IPS-18c (cell line): ENCODE data around the gene NUDT7.

Source experiments
- H3K4me3 ChIP-seq: 2 replicates; pipeline ENCODE4 v1.7.0; 2013; ENCODE audit warnings: low read depth, mild to moderate bottlenecking, low read length, moderate library complexity; ENCODE audit not compliant: insufficient read depth
- H3K9me3 ChIP-seq: one replicate; pipeline ENCODE4 v1.6.1; 2013; ENCODE audit warnings: mild to moderate bottlenecking, low read length, moderate library complexity; ENCODE audit not compliant: control insufficient read depth, insufficient read depth

NUDT7 gene

DNA sequence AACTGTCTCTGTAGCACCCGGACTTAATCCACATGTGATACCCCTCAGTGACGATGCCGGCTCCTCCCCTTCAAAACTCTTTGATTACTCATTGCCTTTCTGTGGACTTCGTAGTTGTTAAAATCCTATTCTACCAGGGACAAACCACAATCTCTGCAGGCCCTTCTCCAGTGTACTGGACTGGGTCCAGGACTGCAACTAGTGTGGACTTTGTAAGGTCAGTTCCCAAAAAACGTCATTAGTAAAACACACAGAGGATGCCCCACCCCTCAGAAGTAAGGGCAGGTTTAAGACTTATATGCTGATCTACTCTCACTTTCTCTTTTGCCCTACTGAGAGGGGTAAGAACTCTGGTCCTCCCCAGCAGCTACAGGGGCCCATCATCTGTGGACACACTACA lies 10.5 kb upstream of the NUDT7 start:
- Histone ChIP-seq H3K4me3 (no peak overlapping the region), H3K9me3 (no peaks in the 10 kb centered on the region)

GRCh38 chr16:77715145-77715544 lies 7.2 kb upstream of the NUDT7 start:
- Histone ChIP-seq H3K9me3 (no peaks in the 10 kb centered on the region), H3K4me3 (no peak overlapping the region)

GRCh38 chr16:77721752-77722308 lies 484 bp upstream of the NUDT7 start:
- no peak overlapping the region for H3K4me3 ChIP-seq
- H3K9me3 ChIP-seq = no peaks in the 10 kb centered on the region

GRCh38 chr16:77723108-77723514 lies 797 bp downstream of the NUDT7 start:
- peak overlapping the region; percentile 73 for H3K4me3 ChIP-seq

GRCh38 chr16:77724174-77724573 lies 1.9 kb downstream of the NUDT7 start:
- Histone ChIP-seq H3K9me3 (no peaks in the 10 kb centered on the region), H3K4me3 (no peak overlapping the region)

More at GRCh38 chr16:77723108-77723514, 797 bp downstream of the NUDT7 start:
- no peaks in the 10 kb centered on the region for H3K9me3 ChIP-seq

DNA sequence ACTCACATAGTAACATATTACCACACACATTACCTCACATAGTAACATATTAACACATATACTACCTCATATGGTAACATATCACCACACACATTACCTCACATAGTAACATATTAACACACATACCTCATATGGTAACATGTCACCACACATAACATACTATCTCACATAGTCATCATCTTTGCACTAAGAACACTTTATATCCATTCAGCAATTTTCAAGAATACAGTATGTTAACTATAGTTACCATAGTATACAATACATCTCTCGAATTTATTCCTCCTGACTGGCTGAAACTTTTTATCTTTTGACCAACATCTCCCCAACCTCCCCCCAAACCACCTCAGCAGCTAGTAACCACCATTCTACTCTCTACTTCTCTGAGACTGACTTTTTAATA lies 7.6 kb downstream of the NUDT7 start:
- Histone ChIP-seq H3K4me3 (no peak overlapping the region), H3K9me3 (no peaks in the 10 kb centered on the region)

DNA sequence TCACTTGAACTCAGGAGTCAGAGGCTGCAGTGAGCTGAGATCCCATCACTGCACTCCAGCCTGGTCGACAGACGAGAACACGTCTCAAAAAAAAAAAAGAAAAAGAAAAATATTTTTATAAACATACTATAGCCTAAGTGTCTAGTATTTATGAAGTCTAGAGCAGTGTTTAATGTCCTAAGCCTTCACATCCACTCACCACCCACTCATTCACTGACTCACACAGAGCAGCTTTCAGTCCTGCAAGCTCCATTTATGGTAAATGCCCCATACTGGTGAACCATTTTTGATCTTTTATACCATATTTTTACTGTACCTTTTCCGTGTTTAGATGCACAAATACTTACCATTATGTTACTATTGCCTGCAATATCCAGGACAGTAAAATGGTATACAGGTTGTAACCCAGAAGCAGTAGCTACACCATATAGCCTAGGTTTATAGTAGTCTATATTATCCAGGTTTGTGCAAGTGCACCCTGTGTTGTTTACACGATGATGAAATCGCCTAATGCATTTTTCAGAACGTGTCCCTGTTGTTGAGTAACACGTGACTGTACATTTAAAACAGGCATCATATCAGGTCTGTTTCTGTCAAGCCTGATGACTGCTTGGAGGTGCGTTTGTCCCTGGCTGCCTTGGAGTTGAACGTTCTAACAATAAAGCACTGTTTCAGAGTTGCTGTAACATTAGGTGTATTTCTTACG lies 10.1 kb downstream of the NUDT7 start:
- no peaks in the 10 kb centered on the region for H3K9me3 ChIP-seq
- no peak overlapping the region for H3K4me3 ChIP-seq

- Histone ChIP-seq H3K4me3 (no peak overlapping the region), H3K9me3 (no peaks in the 10 kb centered on the region)
Observed at GRCh38 chr16:77736879-77737278, 14.6 kb downstream of the NUDT7 start.

- no peak overlapping the region for H3K4me3 ChIP-seq
- no peaks in the 10 kb centered on the region for H3K9me3 ChIP-seq
Observed at GRCh38 chr16:77738706-77739558, 16.6 kb downstream of the NUDT7 start.

DNA sequence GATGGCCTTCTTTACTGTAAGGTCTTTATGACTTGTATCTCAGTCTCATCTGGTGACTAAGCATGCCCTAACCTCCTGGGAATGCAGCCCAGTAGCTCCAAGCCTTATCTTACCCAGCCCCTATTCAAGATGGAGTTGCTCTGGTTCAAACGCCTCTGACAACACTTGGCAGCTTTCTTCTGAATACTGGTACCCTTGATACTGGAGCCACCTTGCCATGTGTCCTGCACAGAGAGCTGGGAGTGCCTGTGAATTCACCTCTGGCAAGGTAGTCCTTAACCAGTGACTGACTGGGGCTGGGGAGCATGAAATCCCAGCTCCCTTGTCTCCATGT lies 17.2 kb downstream of the NUDT7 start:
- H3K9me3 ChIP-seq = no peaks in the 10 kb centered on the region

DNA sequence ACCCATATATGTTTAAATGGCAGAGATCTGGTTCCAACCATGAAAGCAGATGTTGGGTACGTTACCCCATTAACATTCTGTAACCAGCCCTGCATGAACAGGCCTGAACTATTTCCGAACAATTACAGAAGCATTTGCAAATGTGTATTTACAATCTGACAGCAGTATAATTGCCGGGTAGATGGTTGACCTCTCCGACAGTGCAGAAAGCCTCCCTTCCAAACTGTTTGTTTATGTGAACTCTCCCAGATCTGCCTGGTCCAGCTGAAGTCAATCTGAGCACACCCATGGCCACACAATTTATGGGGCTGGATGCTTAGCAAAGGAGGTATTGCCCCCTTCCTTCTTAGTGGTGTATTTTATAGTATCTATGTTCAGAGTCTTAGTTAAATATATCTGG lies 21.8 kb downstream of the NUDT7 start:
- H3K9me3 ChIP-seq = no peaks in the 10 kb centered on the region
- no peak overlapping the region for H3K4me3 ChIP-seq

More for the DNA sequence above, 17.2 kb downstream of the NUDT7 start:
- H3K4me3 ChIP-seq = no peak overlapping the region

- no peaks in the 10 kb centered on the region for H3K9me3 ChIP-seq
- no peak overlapping the region for H3K4me3 ChIP-seq
Observed at GRCh38 chr16:77745972-77746371, 23.7 kb downstream of the NUDT7 start.

DNA sequence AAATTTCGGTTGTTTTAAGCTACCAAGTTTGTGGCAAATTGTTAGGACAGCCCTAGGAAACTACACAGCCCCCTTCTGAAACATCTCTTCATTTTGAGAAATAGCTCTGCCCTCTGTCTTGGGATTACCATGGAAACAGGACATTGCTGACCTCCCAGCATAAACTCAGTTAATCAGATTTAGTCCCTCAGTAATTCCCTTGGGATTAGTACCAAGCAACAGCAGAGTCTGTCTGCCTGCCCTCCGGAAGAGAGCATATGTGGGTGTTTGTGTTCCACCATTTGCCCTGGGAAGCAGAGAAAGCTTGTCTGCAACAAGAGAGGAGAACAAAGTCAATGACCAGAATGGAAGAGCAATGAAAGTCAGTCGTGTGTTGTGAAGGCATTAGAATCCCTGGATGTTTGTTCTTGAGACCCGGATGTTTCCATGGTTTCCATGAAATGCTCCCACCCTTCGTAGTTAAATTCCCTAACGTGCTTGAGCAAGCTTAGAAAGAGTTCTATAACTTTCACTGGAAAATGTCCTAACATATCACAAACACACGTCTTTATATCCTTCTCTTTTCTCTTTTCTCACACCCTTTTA lies 26.2 kb downstream of the NUDT7 start:
- no peak overlapping the region for H3K4me3 ChIP-seq
- no peaks in the 10 kb centered on the region for H3K9me3 ChIP-seq

GRCh38 chr16:77749415-77749814 lies 27.1 kb downstream of the NUDT7 start:
- no peak overlapping the region for H3K4me3 ChIP-seq
- no peaks in the 10 kb centered on the region for H3K9me3 ChIP-seq

- H3K9me3 ChIP-seq = no peaks in the 10 kb centered on the region
- no peak overlapping the region for H3K4me3 ChIP-seq
Observed at GRCh38 chr16:77758046-77758445, 35.7 kb downstream of the NUDT7 start.

- no peak overlapping the region for H3K4me3 ChIP-seq
- H3K9me3 ChIP-seq = no peaks in the 10 kb centered on the region
Observed at GRCh38 chr16:77758508-77758907, 36.2 kb downstream of the NUDT7 start.

DNA sequence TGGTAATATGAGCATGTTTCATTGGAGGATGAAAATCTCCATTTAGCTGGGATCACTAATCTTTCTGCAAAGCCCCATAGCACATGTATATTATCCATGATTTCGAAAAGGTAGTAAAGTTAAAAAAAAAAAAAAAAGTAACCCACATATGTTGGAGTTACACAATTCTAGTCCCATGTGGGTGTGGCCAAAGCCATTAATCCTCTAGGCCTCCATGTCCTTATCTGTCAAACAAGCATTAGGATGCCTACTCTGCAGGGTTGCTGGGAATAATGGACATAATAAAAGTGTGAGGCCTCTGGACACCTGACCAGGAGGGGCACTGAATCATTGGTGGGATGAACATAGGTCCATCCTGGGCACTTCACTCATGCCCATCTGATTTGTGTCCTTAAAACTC lies 36.9 kb downstream of the NUDT7 start:
- Histone ChIP-seq H3K9me3 (no peaks in the 10 kb centered on the region), H3K4me3 (no peak overlapping the region)

GRCh38 chr16:77759821-77760220 lies 37.5 kb downstream of the NUDT7 start:
- H3K4me3 ChIP-seq = no peak overlapping the region
- H3K9me3 ChIP-seq = no peaks in the 10 kb centered on the region
